Fibroblast of lung (primary cell): ENCODE measurements around the gene SLC25A44. TPM values are rescaled to one million over a fixed set of nuclear protein-coding genes. Genes with fewer than 3 reads are reported as not detected.

Experiments used
- DNase-seq, 2 donors: peaks; one replicate each; pipeline versions ENCODE4 v3.0.0 to v3.0.0-alpha.2; 2010; ENCODE audit warnings: low read depth in 2 of 2
- H2AFZ ChIP-seq: 2 replicates; pipeline ENCODE4 v1.5.1; 2012; ENCODE audit warnings: low read length, control low read depth, inconsistent platforms
- H3K27ac ChIP-seq: 2 replicates; pipeline ENCODE4 v1.5.1; 2011; ENCODE audit warnings: low read length, control low read depth; ENCODE audit not compliant: insufficient read depth
- H3K27me3 ChIP-seq: 2 replicates; pipeline ENCODE4 v1.5.1; 2011; ENCODE audit warnings: mild to moderate bottlenecking, low read length; ENCODE audit not compliant: control insufficient read depth, insufficient read depth
- H3K36me3 ChIP-seq: 2 replicates; pipeline ENCODE4 v1.5.1; 2011; ENCODE audit warnings: low read length; ENCODE audit not compliant: control insufficient read depth, insufficient read depth
- H3K4me1 ChIP-seq: 2 replicates; pipeline ENCODE4 v1.5.1; 2011; ENCODE audit warnings: low read length; ENCODE audit not compliant: control insufficient read depth, insufficient read depth; ENCODE audit errors: extremely low read depth
- H3K4me2 ChIP-seq: 2 replicates; pipeline ENCODE4 v1.5.1; 2011; ENCODE audit warnings: low read length, control low read depth; ENCODE audit not compliant: insufficient read depth; ENCODE audit errors: extremely low read depth
- H3K4me3 ChIP-seq, 4 experiments: fragments of 200-600 bp in 1 of 4; sonication (generic) in 1 of 4; replicated peaks in 1 of 4; 2 replicates each; pipeline ENCODE4 v1.5.1; 2011 to 2016; ENCODE audit warnings: low read length in 4 of 4, low read depth in 3 of 4, mild to moderate bottlenecking in 3 of 4, control low read depth in 2 of 4, inconsistent platforms in 1 of 4, mixed read lengths in 1 of 4; ENCODE audit not compliant: insufficient read depth in 1 of 4; ENCODE audit errors: control extremely low read depth in 1 of 4
- H3K79me2 ChIP-seq: 2 replicates; pipeline ENCODE4 v1.5.1; 2012; ENCODE audit warnings: mild to moderate bottlenecking, low read length, inconsistent platforms; ENCODE audit not compliant: control insufficient read depth, insufficient read depth
- H3K9ac ChIP-seq: 2 replicates; pipeline ENCODE4 v1.5.1; 2011; ENCODE audit warnings: mild to moderate bottlenecking, low read length, control low read depth; ENCODE audit not compliant: insufficient read depth
- H3K9me3 ChIP-seq: 2 replicates; pipeline ENCODE4 v1.5.1; 2012; ENCODE audit warnings: low read depth, low read length; ENCODE audit not compliant: control insufficient read depth, insufficient read depth
- H4K20me1 ChIP-seq: 2 replicates; pipeline ENCODE4 v1.5.1; 2011; ENCODE audit warnings: low read length; ENCODE audit not compliant: control insufficient read depth, insufficient read depth; ENCODE audit errors: extremely low read depth
- CTCF ChIP-seq, 2 donors: IDR thresholded peaks in 1 of 2; conservative IDR thresholded peaks in 1 of 2; 1 replicate in 1 of 2; 2 replicates in 1 of 2; pipeline ENCODE4 v1.5.1; 2011 to 2012; ENCODE audit warnings: low read length in 2 of 2, control low read depth in 1 of 2, inconsistent platforms in 1 of 2, low read depth in 1 of 2, mild to moderate bottlenecking in 1 of 2
- EZH2 ChIP-seq: IDR thresholded peaks from 2 replicates; pipeline ENCODE4 v1.5.1; 2012; ENCODE audit warnings: low read length, control low read depth, mild to moderate bottlenecking; ENCODE audit errors: missing control alignments
- polyA plus RNA-seq, 2 donors: library from polyadenylated mRNA; depleted of rRNA in 1 of 2; stranded (reverse) in 1 of 2; unstranded in 1 of 2; fragments of >200 nt; gene quantifications; 2 replicates each; pipeline ENCODE4 v1.2.1, GENCODE V29; 2011 to 2012; ENCODE audit warnings: missing spikeins in 1 of 2
- total RNA-seq: library from RNA; depleted of rRNA; stranded (reverse); fragments of >200 nt; gene quantifications from 2 replicates; pipeline ENCODE4 v1.2.1, GENCODE V29; 2014

SLC25A44 gene
- total and polyA plus RNA-seq, 2 donors (not counting 1 experiment from before 2014, with no cell fraction given): 8.4 to 32.1 TPM

- DNase-seq: no peak
- Histone ChIP-seq H3K27me3 (peaks cover 10% of the 10 kb centered on the region), H4K20me1 (no peaks in the 10 kb centered on the region), H3K79me2 (no peaks in the 10 kb centered on the region), H3K36me3 (peaks cover 1% of the 10 kb centered on the region), H3K4me3 (no peak overlapping the region), H3K9me3 (no peaks in the 10 kb centered on the region), H3K4me1 (peaks cover 3% of the 10 kb centered on the region), H3K4me2 (no peak overlapping the region), H3K9ac (no peak overlapping the region), H3K27ac (no peak overlapping the region), H2AFZ (no peak overlapping the region)
- TF ChIP-seq EZH2 (no peak), CTCF (conservative IDR thresholded peaks at IDR 0.05 in 1 of 2, IDR thresholded peaks at IDR 0.05 in 1 of 2; ENCODE audit: low read depth in 1 of 2, low read length in 2 of 2) (no peak)
Measured at GRCh38 chr1:156242738-156243137, 48.8 kb downstream of the SLC25A44 start.

- H4K20me1 ChIP-seq: no peaks in the 10 kb centered on the region
- no peak overlapping the region for H3K4me3 ChIP-seq
- no peak overlapping the region for H3K27ac ChIP-seq
- H3K4me1 ChIP-seq: peaks cover 3% of the 10 kb centered on the region
- H2AFZ ChIP-seq: no peak overlapping the region
- no peak for TF ChIP-seq CTCF (conservative IDR thresholded peaks at IDR 0.05 in 1 of 2, IDR thresholded peaks at IDR 0.05 in 1 of 2; ENCODE audit: low read depth in 1 of 2, low read length in 2 of 2)
- no peak for TF ChIP-seq EZH2
- no peaks in the 10 kb centered on the region for H3K79me2 ChIP-seq
- H3K27me3 ChIP-seq: peaks cover 10% of the 10 kb centered on the region
- no peak overlapping the region for H3K9ac ChIP-seq
- H3K36me3 ChIP-seq: peaks cover 5% of the 10 kb centered on the region
- no peak overlapping the region for H3K4me2 ChIP-seq
- DNase-seq: no peak
- H3K9me3 ChIP-seq: no peaks in the 10 kb centered on the region
Measured at GRCh38 chr1:156244126-156244525, 50.2 kb downstream of the SLC25A44 start.

- Histone ChIP-seq H3K4me3 (no peak overlapping the region), H3K27ac (no peak overlapping the region), H3K9ac (no peak overlapping the region), H3K4me1 (peaks cover 3% of the 10 kb centered on the region), H3K36me3 (peaks cover 3% of the 10 kb centered on the region), H3K4me2 (no peak overlapping the region), H3K9me3 (no peaks in the 10 kb centered on the region), H3K79me2 (no peaks in the 10 kb centered on the region), H2AFZ (no peak overlapping the region), H3K27me3 (peaks cover 10% of the 10 kb centered on the region), H4K20me1 (no peaks in the 10 kb centered on the region)
- TF ChIP-seq EZH2: no peak
- no peak for TF ChIP-seq CTCF (conservative IDR thresholded peaks at IDR 0.05 in 1 of 2, IDR thresholded peaks at IDR 0.05 in 1 of 2; ENCODE audit: low read depth in 1 of 2, low read length in 2 of 2)
- no peak for DNase-seq
Measured at GRCh38 chr1:156244712-156245111, 50.8 kb downstream of the SLC25A44 start.
